HL-60/S4 (cell line): ENCODE results near the gene PLXNA4.

Experiments
- in situ Hi-C: fragments of 300-500 bp; cut with MboI; formaldehyde crosslinking; loops from 2 replicates; pipeline ENCODE4 v1.14.3; 2022; ENCODE audit warnings: low sequenced_read_pairs

The PLXNA4 gene

DNA sequence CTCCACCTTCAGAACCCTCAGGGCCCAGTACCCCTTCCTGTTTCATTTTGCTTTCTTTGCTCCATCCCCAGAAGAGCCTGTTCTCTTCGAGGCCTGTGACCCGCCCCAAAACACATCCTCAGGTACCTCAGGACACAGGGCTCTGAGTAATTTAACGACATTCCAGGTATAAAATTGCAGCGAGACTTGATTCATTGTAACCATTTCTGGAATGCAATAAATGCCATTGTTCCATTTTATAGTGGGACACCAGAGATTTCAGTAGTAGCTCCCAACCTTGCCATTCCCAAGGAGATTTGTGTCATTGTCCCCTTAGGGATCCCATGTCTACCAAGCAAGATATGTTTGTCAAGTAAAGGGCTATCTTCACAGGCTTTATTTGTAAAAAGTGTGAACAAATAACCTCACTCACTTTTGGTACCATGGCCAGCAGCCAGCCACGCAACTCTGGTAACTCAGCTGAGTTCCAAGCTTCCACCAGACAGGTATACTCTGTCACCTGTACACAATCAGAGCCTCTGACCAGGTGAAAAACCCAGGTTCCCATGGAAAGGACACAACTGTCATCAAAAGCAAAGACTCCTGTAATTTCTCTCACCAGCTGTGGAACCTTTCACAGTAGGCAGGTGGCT lies 441.3 kb downstream of the PLXNA4 start:
- in situ Hi-C loops: no loop called here

DNA sequence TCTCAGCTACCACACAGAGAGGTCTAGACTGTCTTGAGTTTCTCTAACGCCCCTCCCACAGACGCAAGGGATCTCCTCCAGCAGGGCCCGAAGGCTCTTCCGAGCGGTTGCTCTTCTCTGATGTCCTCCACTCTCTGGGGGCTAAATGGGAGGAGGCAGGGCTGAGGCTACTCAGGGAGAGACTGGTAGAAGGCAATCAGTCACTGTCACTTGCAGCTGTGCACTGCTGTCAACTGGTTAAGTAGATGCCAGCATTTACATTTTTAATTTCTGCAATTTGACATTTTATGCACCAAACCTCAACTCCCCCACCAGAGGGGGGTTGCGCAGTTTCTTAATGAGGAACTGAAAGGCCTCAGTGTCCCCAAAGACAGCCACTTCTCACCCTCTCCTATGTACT lies 442.8 kb downstream of the PLXNA4 start:
- in situ Hi-C loops: no loop called here

DNA sequence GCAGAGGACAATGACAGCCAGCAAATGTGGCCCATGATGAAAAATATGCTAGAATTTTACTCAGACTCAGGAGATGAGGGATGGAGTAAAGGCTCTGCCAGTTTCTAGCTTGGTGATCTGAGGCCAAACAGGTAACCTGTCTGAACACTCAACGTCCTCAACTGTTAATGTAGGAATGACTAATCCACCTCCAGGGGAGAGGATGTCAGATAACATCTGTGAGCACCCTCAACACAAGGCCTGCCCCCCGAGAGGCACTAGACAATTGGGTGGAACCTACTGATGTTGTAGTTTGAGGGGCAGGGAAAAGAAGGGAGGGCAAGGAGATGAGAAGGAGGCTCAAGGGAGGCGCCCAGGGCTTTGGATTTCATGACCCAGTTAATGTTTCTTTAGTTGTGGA lies 445.1 kb downstream of the PLXNA4 start:
- in situ Hi-C loops: no loop called here

DNA sequence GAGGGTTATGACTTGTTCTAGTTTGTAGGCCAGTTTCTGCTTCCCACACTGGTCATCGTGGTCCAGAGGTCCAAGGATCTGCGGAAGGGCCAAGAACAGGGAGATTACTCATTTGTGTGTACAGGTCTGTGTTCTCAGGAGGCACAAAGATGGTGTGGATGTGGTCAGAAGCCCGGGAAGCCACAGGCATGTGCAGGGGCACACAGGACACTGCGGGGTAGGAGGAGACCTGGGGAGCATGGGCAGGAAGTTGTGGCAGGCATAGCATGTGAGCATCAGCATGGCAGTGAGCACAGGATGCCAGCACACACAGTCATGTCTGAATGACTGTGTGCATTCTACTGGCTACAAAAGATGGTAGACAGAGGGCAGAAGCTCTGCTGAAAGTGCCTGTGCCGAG lies 445.8 kb downstream of the PLXNA4 start:
- in situ Hi-C loops: no loop called here

DNA sequence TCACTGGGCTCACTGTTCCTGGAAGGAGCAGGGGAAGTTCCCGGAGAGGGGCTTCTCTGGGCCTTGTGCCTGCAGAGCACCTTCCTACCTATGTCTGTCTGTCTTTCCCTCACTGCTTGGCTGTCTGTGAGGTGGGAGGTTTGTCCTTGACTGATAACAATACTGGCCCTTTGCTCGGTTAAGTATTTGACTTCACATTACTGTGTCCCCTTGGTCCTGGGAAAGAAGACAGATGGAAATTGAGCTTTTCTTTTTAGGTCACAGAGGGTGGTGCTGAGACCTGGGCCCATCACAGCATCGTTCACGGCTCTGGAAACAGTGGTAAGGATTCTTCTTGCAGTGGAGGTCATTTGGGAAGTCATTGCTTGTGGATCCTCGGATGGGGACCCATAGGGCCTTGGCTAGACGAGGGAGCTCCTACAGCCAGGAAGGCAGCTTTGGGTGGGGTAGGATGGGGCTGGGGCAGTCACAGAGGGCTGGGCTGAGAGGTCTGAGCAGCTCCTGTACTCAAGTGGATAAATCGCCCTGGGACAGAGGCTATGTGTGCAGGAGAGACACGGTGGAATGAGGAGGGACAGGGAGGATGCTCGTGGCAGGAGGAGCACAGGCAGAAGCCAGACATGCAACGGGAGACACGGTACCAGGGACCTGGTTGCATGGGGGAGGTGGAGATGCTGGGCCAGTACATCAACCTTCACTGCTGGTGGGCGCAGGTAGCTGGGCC lies 450.2 kb downstream of the PLXNA4 start:
- in situ Hi-C loops: no loop called here

DNA sequence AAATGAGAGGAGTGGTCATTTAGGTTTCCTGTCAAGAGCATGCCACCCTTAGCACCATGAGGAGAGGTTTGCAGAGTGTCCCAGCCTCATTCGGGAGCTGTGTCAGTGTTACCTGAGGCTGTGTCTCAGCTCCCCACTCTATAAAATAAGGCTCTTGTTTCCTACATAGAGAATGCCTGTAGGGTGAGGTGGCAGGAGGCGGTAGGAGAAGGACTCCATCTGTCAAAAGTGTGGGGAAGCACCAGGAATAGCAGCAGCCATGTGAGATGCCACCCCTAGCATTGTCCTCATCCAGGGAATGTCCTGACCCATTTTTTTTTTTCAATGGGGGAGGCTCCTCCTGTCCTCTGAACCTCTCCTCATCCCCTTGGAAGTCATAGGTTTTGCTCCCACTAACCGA lies 451.2 kb downstream of the PLXNA4 start:
- in situ Hi-C loops: no loop called here

DNA sequence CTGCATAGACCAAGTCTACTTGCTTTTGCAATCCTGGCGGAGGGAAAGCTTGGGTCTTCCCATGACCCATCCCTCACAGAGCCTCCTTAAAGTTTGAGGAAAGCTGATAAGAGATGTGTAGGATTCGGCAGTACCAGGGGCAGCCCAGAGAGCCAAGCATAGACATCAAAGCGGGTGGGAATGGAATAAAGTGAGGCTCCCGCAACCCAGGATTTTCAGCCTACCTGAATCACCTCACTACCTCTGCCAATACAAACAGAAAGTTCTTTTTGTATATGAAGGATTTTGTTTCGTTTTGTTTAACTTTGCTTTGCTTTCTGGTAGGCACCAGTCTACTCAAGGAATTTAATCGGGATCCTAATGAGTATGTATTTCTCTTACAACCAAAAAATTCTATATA lies 451.7 kb downstream of the PLXNA4 start:
- in situ Hi-C loops: no loop called here

DNA sequence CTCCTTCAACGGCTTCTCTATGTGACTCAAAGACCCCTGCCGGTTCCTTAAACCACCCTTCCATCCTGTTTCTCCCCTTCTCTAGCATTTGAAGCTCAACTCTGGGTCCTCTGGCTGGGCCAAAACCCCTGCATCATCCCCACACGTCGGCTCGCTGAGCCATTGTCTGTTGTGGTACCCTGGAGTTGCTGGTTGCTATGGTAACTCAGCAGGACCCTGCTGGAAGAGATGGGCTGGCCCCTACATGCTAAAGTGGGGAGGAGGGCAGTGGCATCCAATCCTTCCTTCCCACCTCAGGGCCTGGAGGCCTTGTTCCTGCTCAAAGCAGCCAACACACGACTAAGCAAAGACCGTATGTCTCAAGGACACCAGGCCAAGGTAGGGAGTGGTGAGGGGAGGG lies 452.5 kb downstream of the PLXNA4 start:
- in situ Hi-C loops: no loop called here

DNA sequence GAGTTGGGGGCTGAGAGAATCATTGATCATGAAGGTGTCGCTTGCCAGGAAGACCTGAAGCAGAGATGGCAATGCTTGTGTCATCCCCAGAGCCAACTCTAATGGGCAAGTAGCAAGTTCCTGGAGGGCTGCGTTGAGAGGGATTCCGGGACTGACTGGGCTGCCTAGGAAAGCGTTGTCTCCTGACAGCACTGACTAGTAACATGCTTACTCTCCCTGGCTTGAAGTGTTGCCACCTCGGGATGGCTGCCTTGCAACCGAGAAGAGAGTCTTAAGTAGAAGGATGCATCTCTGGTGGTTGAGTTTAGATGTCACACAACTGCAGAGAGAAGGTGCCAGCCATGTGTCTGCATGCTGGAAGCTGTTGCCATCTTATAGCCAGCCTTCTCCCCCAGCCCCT lies 453.4 kb downstream of the PLXNA4 start:
- in situ Hi-C loops: no loop called here

DNA sequence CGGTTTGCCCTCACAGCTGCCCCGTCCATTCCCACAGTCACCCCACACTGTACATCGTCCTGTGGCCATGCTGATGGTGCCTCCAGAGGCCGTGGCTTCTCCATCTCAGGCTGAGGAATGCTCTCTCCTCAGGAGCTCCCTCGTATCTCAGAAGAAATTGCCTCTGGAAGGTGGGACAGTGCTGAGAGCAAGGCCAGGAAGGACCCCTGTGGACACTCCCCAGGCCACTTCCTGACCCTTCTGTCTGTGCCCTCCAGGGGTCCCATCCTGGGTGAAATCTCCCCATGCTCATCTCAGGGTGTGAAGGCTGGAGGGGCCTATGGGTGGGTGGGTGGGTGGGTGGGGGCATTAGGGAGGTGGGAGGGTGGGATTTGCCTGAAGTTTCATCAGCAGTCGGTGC lies 454.3 kb downstream of the PLXNA4 start:
- in situ Hi-C loops: no loop called here

DNA sequence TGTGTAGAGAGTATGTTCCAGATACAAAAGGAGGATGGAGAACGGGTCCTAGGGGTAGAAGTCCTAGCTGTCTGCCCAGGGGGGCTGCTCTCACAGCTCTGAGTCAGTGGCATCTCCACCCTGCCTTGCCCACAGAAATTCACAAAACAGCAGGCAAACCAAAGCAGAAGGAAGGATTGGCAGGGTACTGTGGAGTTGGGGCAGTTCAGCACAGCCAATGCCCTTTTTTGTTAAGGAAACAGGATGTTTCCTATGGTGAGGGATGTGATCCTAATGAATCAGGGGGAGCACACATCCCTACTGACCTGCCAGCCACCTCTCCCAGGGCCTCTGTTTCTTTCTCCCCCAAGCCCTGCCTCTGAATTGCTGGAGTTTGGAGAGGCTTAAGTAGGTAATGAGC lies 457.6 kb downstream of the PLXNA4 start:
- in situ Hi-C loops: no loop called here

DNA sequence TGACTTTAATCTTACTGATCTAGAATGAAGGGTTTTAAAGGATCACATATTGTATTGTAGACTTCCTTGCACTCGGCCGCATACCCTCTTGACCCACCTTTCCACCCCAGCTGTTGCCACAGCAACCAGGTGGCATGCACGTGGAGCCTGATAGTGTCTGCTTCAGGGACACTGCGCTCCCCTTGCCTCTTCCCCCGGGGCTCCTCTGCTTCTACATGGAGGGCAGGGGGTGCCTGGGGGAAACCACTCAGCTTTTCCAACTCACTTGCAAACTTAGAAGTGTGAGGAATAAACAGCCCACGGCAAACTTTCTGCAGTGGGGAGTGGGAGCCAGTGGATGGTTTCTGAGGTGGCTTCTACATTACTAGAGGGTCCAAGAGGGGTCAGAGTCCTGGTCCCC lies 458.6 kb downstream of the PLXNA4 start:
- in situ Hi-C loops: no loop called here

DNA sequence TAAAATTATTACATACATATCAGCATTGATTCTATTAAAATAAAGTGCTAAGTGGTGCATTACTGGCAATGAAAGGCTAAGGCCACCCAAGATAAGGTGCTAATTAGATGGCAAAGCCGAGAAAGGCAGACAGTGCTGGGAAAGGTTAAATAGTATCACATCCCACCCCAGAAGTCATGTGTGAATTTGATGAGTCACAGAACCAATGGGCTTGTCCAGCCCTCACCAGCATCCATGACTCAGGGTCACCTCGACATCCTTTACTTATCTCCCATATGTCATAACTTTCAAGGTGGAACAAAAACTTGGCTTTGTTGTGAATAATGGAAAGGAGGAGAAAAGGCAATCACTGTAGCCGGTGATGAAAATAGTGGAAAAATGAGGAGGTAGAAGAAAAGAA lies 459.1 kb downstream of the PLXNA4 start:
- in situ Hi-C loops: no loop called here

DNA sequence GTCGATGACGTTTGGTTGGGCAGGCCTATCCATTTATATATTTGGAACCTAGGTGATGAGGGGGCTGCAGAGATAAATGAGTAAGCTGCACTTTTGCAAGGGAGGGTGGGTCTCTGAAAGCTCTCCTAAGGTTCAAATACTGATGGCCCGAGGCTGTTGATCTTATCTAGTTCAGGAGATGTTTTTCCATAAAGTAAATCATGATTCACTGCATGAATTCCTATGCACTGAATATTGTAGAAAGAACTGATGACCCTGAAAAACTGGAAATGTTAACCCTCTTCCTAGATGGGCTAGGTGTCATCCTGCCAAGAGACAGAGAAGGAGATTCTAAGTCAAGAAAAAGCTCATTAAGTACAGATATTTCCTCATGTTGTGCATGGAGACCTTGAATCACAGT lies 459.9 kb downstream of the PLXNA4 start:
- in situ Hi-C loops: no loop called here

DNA sequence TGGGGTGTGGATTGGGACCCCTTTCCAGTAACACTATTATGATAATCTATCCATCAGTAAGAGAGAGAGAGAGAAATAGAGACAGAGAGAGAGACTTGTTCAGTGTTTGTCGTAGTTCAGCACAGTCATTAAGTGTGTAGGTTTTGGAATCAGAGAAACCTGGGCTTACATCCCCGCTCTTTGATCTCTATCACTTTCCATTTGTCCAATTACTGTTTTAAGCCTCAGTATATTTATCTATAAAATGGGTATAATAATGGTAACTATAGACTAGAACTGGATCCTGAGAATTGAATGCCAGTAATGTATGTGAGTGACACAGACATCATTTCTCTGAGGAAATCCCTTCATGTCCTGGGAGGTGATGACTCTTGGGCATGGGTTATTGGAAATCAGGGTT lies 460.5 kb downstream of the PLXNA4 start:
- in situ Hi-C loops: no loop called here

DNA sequence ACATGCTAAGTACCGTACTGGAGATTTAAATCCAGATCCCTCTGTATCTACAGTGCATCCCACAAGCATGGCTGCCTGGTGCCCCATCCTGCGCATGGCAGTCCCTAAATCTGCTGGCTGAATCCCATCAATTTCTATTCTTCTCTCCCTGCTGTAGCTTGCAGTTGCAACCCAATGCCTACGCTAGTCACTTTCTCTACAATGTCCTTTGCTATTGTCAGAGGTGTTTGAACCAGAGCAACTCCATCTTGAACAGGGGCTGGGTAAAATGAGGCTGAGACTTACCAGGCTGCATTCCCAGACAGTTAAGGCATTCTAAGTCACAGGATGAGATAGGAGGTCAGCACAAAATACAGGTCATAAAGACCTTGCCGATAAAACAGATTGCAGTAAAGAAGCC lies 461.2 kb downstream of the PLXNA4 start:
- in situ Hi-C loops: no loop called here

DNA sequence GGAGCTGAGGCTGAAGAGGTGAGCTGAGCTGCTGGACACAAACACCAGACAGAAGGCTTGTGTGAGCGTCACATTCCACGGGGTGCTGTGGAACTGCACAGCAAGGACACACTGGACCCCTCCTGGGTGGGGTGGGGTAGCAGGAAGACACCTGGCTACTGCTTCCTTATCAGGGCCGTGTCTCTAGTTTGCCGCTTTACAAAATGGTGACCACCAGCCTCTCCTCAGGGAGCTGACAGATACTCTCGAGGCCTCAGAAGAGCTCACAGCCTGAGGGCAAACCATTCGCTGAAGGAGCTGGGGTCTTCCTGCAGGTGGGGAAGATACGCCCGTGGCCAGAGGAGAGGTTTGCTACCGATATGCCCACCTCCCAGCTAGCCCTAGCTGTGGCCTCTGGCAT lies 461.9 kb downstream of the PLXNA4 start:
- in situ Hi-C loops: no loop called here

DNA sequence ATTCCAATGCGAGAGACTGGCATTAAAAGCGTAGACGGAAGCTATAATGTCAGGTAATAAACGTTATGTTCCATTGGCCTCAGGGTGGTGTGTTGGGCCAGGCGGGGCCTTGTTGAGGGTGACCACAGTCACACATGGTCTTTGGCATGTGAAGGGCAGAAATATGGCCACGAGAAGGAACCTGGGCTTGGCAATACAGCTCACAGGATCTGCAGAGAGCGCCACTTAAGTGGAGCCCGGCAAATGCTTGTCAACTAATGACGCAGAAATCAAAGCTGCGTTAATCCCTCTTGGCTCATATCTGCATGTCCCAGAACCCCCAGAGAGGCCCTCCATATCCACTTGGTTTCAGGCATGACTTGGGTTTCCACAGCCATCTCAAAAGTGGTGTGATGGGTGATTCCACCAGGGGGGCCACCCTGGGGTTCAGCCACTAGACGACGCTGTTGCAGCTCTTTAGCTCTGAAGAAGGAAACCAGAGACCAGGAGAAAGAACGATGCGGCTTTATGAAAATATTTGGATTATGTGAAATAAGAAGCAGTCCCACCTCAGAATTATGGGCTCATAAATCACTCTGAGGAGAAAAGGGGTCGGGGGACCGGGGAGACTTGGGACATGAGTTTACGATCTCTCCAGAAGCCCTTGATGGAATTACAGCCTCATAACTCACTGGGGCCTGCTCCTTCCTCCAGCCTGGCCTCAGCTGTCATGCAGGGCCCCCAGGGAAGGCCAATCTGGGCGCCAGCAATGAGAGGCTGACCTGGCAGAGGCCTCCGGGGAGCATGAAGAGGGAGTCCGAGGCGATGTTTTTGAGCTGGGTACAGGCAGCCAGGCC lies 462.5 kb downstream of the PLXNA4 start:
- in situ Hi-C loops: no loop called here

DNA sequence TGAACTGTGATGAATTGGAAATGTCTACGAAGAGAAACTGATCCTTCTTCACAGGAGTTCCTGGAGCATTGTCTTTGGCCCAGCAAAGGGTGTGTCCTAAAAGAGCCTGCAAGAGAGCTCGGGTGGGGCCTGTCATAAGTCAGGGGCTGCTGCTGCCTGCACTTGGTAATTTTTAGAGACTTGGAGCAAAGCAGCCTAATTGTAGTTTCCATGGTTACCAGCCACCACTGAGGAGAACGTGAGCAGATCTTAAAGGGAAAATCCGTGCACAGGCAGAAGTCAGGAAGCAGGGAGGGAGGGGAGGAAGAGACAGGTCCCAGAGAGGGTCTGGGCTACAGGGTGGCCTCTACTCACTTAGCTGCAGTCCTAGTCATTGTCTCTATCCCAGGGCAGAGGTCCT lies 463.6 kb downstream of the PLXNA4 start:
- in situ Hi-C loops: no loop called here

DNA sequence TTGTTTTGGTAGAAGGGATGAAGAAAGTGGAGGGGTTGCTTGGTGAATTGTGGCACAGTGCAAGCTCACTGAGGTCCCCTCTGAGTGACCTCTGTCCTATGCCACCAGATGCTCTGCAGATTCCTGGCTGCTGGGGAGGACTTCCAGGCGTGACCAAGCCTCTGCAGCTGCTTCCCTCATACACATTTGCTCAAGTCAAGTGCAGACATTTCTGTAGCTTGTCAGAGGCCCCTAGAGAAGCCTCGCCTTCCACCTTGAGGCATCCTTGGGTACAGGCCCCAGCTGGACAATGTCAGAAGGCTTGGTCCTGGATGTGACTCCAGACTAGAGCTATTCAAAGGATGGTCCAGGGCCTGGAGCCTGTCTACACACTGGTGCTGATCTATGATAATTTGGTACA lies 464.2 kb downstream of the PLXNA4 start:
- in situ Hi-C loops: no loop called here

DNA sequence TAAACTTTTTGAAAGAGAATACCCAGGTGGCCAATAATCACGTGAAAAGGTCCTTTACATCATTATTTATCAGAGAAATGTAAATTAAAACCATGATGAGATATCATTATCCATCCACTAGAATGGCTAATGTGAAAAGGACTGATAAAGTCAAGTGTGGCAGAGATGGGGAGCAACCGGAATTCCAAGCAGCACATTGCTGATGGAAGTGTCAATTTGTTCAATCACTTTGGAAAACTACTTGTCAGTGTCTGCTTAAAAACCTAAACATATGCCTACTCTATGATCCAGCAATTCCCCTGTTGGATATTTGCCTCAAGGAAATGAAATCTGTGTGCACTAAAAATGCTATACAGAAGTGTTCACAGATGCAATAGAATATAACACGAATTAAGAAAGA lies 465.6 kb downstream of the PLXNA4 start:
- in situ Hi-C loops: no loop called here

DNA sequence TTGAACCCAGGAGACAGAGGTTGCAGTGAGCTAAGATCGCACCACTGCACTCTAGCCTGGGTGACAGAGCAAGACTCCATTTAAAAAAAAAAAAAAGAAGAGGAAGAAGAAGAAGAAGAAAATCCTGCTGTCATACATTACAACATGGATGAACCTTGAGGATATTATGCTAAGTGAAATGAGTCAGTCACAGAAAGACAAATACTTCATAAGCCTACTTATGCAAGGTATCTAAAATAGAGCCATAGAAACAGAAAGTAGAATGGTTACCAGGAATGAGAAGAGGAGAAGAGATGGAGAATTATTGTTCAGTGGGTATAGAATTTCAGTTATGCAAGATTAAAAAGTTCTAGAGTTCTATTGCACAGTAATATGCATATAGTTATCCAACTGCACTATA lies 466.5 kb downstream of the PLXNA4 start:
- in situ Hi-C loops: no loop called here
